HEK293T (cell line): ENCODE data around the gene MAEL.

Source experiments
- FOXK2 ChIP-seq: fragments of 450-650 bp; IDR thresholded peaks from 2 replicates; pipeline ENCODE4 v1.6.1; 2016; ENCODE audit warnings: mild to moderate bottlenecking
- FOXM1 ChIP-seq: fragments of 450-650 bp; IDR thresholded peaks from 2 replicates; pipeline ENCODE4 v1.6.1; 2017; ENCODE audit warnings: mild to moderate bottlenecking, borderline replicate concordance
- SP1 ChIP-seq: fragments of 450-650 bp; IDR thresholded peaks from 2 replicates; pipeline ENCODE4 v1.6.1; 2017

DNA sequence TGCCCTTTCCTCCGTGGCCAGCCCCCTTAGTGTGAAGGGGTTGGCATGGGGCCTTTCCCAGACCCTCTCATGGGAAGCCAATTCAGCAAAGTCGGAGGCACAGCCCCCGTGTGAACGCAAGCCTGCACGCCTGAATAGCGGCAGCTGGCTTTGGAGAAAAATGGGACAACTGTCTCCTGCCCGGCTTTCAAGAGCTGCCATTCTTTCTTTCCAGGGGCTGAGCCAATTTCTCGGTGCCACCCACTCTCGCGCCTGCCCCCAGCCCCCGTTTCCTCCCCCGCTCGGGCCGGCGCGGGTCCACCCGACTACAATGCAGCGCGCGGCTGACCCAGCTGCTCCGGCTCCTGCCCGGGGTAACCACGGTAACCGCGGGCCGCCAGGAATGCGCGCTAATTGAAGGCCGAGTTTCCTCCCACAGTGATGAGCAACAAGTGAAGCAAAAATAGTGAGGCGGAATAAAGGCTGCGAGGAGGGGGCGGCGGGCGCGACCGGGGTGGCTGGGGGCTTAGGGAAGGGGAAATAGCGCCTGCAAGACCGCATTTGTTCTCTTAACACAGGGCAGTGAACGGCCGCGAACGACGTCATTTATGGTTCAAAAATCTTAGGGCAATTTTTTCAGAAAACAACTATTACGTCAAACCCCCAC is 41.6 kb upstream of the MAEL start:
- TF ChIP-seq FOXM1 (no peak), FOXK2 (no peak), SP1 (no peak)
